Measurements from ENCODE around the gene ATP6AP1. TPM values are rescaled to one million over a fixed set of nuclear protein-coding genes. Genes with fewer than 3 reads are reported as not detected.

The ATP6AP1 gene
- total RNA-seq, 1 donor from 2014 or later: 52.6 TPM

- no peaks in the 10 kb centered on the region for H3K27me3 ChIP-seq
- H3K27ac ChIP-seq: no peak overlapping the region
- H3K36me3 ChIP-seq: peaks cover 26 to 28% of the 10 kb centered on the region in 2 donors
- no peak overlapping the region for H3K4me3 ChIP-seq
- TF ChIP-seq, protein P1, sequence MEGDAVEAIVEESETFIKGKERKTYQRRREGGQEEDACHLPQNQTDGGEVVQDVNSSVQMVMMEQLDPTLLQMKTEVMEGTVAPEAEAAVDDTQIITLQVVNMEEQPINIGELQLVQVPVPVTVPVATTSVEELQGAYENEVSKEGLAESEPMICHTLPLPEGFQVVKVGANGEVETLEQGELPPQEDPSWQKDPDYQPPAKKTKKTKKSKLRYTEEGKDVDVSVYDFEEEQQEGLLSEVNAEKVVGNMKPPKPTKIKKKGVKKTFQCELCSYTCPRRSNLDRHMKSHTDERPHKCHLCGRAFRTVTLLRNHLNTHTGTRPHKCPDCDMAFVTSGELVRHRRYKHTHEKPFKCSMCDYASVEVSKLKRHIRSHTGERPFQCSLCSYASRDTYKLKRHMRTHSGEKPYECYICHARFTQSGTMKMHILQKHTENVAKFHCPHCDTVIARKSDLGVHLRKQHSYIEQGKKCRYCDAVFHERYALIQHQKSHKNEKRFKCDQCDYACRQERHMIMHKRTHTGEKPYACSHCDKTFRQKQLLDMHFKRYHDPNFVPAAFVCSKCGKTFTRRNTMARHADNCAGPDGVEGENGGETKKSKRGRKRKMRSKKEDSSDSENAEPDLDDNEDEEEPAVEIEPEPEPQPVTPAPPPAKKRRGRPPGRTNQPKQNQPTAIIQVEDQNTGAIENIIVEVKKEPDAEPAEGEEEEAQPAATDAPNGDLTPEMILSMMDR (IDR thresholded peaks at IDR 0.05): no peak
- intact Hi-C loops (cut with DNase I): no loop called here
- H3K9me3 ChIP-seq: no peaks in the 10 kb centered on the region
- DNase-seq (ENCODE audit: low spot score in 2 of 2): no peak
- no peaks in the 10 kb centered on the region for H3K4me1 ChIP-seq
Observed at GRCh38 chrX:154452823-154453222, 24.3 kb downstream of the ATP6AP1 start.

DNA sequence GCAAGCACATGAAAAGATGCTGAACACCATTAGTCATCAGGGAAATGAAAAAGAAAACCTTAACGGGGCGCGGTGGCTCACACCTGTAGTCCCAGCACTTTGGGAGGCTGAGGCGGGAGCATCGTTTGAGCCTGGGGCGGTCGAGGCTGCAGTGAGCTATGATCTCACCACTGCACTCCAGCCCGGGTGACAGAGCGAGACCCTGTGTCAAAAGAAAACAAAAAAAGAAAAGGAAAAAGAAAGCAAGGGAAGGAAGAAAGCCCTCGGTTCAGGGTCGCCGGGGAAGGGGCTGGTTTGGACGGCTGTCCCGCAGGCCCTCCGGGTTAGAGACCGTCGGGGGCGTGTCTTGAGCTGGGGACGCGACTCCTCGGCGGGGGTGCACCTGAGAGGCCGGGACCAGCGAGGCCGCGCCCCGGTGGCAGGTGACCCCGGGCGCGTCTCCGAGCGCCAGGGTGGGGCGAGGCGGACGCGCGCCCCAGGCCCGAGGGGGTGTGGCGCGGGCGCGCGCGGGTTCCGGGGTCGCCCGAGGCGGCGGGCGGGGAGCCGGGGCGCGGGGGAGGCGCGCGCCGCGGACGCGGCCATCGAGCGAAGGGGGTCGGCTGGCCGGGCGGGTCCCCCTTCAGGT lies 29.1 kb downstream of the ATP6AP1 start:
- H3K4me3 ChIP-seq: peak overlapping the region; percentile 60 to 89
- H3K4me1 ChIP-seq: no peaks in the 10 kb centered on the region
- intact Hi-C loops (cut with DNase I): no loop called here
- no peaks in the 10 kb centered on the region for H3K9me3 ChIP-seq
- H3K27ac ChIP-seq: peak overlapping the region in 1 of 2 donors; percentile 82
- H3K27me3 ChIP-seq: no peaks in the 10 kb centered on the region
- H3K36me3 ChIP-seq: no peaks in the 10 kb centered on the region
- DNase-seq (ENCODE audit: low spot score in 2 of 2): no peak
- TF ChIP-seq, protein P1 (IDR thresholded peaks at IDR 0.05): no peak

GRCh38 chrX:154458116-154458953 lies 29.9 kb downstream of the ATP6AP1 start, which contains the start of gene PLXNA3:
TSS of gene PLXNA3 (plus strand) at chrX:154458281. CDS start at chrX:154460184, 1,903 bp downstream.
- Histone ChIP-seq H3K27me3 (no peaks in the 10 kb centered on the region), H3K9me3 (no peaks in the 10 kb centered on the region), H3K4me1 (no peaks in the 10 kb centered on the region), H3K4me3 (peak within 1 kb of the TSS; percentile 60 to 89), H3K27ac (peak within 1 kb of the TSS; percentile 53 to 82), H3K36me3 (peaks cover 0 to under 1% of the 10 kb centered on the region in 2 donors)
- no peak for DNase-seq (ENCODE audit: low spot score in 2 of 2)
- TF ChIP-seq, protein P1 (IDR thresholded peaks at IDR 0.05): no peak
- intact Hi-C loops (cut with DNase I): no loop called here

DNA sequence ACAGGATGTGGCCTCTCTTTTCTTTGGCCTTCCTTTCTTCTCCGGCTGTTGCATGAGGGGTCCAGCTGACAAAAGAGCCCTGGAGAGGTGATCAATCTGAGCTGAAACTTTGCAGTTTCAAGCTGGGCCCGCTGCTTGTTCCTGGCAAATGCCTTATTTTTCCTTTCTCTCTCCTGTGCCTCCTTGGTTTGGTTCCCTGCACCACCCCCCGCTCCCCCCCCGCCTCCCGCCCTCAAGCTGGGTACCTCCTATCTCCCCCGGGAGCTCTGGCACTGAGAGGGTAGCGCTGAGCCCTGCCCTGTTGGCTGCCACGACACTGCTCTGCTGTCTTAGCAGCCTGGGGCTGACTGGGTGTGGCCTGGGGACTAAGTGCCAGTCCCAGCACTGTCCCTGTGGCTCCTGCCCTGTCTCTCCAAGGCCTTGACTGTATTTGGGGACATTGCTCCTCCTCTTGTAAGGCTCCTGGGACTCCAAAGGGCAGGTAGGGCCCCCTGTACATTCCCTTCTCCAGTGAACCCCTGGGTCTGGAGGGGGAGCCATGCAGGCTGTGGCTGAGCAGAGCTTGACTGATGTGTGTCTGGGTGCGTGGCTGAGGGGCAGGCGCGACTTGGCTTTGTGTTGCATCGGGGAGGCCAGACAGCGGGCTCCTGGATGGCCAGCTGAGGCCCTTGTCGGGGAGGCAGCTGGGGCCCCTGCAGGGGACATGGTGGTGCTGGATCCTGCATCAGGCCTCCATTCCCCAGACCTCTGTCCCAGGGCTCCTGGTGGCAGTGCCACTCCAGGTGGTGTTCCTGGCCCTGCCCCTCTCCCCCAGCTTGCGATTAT lies 30.7 kb downstream of the ATP6AP1 start:
- H3K27ac ChIP-seq: peak overlapping the region; percentile 53 to 82
- H3K36me3 ChIP-seq: peaks cover 6 to 8% of the 10 kb centered on the region in 2 donors
- H3K4me3 ChIP-seq: peak overlapping the region; percentile 60 to 89
- intact Hi-C loops (cut with DNase I): no loop called here
- TF ChIP-seq, protein P1 (IDR thresholded peaks at IDR 0.05): no peak
- no peaks in the 10 kb centered on the region for H3K9me3 ChIP-seq
- no peak for DNase-seq (ENCODE audit: low spot score in 2 of 2)
- no peaks in the 10 kb centered on the region for H3K4me1 ChIP-seq
- H3K27me3 ChIP-seq: no peaks in the 10 kb centered on the region

DNA sequence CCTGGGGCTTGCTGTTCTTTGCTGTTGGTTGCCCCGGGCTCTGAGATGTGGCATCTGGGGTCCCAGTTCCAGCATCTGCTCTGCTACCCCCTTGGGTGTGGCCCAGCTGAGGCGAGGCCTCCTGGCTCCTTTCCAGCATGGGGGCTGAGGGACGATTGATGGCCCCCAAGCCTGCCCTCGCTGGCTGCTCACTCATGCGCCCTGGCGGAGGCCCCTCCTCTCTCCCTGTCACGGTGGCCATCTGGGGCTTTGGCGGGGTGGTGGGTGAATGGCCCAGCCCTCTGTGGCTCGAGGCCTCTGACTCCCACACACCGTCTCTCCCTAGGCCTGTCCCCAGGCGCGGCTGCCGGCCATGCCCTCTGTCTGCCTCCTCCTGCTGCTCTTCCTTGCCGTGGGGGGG lies 31.4 kb downstream of the ATP6AP1 start:
- TF ChIP-seq, protein P1 (IDR thresholded peaks at IDR 0.05): no peak
- peak overlapping the region in 1 of 2 donors; percentile 89 for H3K4me3 ChIP-seq

More for the DNA sequence above, 31.4 kb downstream of the ATP6AP1 start:
- Histone ChIP-seq H3K36me3 (peaks cover 9 to 14% of the 10 kb centered on the region in 2 donors), H3K27ac (peak overlapping the region; percentile 18 to 82), H3K4me1 (no peaks in the 10 kb centered on the region), H3K27me3 (no peaks in the 10 kb centered on the region), H3K9me3 (no peaks in the 10 kb centered on the region)
- no peak for DNase-seq (ENCODE audit: low spot score in 2 of 2)
- intact Hi-C loops (cut with DNase I): no loop called here

Measured in ascending aorta (tissue), 2 donors.